ENCODE results near the gene RPS3.
A peak's percentile ranks its signal among the peaks of the same experiment; 100 is the strongest.
"Not testable (repeated sequence)": the region's sequence is repeated elsewhere in the genome, so short reads cannot be mapped to it uniquely, and the experiment has no call there.

The RPS3 gene

DNA sequence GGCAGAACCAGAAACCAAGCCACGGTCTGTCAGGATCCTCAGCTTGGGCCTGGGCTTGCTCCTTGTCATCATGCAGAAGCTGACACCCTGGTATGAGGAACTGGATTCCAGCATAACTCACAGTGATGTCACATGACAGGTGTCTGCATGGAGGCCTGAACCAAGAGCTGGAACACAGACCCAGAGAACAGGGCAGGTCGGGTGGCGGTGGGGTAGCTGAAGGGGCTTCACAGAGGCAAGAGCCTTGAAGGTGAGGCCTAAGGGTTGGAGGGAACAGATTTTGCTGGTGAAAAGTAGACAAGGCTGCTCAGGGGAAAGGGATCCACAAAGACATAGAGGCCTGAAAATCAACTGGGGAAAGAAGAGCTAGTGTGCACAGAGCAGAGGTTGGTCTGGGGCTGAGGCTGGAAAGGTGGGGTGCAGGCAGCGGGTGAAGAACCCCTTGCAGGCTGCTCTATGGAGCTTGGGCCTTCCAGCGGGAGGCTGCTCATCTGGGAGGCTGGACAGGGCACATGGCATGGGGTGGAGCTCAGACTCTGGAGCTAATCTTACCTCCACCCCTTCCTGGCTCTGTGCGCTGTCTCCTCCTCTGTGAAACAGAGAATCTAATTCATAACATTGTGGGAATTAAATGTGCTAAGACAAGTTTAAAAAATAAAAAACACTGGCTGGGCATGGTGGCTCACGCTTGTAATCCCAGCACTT, 18.4 kb upstream of the RPS3 start:
- DNase-seq = peak in 1 of 2 donors; percentile 35

DNA sequence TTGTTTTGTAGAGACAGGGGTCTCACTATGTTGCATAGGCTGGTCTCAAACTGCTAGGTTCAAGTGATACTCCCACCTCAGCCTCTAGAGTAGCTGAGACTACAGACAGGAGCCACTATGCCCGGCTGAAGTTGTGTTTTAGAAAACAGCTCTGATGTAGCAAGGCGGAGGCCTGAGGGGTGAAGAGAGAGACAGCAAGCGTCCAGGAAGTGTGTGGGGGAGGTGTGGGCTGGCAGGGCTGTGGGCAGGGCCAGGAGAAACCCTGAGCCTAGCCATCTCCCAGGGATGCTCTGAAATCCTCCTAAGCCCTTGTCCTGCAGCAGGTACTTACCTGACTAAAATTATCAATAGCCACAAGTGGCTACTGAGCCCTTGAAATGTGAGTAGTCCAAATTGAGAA, 16.1 kb upstream of the RPS3 start:
- DNase-seq = peak; percentile 47 to 54

DNA sequence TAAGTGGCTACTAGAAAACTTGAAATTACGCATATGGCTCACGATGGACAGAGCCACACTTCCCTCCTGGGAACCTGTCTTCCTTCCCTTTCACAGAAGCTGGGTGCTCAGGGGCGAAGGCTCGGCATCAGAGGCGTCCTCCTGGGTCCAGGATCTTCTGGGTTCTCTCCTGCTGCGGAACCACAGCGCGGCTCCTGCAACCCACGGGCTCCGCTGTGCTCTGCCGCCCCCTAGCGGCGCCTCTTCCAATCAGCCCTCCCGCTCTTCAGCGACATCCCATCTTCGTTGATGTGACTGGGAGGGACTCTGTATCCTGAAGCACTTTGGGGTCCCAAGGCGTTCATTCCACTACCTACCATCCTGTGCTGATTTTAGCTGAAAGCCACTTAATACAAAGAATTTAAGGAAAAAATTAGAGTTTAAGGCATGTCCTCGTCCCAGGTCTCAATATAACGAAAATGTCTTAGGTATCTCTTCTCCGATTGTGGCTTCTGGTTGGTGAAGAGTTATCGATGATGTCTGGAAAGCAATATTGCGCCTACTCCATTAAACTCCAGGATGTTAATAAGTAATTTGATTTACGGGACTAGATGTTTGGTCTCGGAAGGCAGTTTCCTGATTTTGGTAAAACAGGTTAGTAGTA, 14.8 kb upstream of the RPS3 start:
- DNase-seq = peak; percentile 75 to 77

DNA sequence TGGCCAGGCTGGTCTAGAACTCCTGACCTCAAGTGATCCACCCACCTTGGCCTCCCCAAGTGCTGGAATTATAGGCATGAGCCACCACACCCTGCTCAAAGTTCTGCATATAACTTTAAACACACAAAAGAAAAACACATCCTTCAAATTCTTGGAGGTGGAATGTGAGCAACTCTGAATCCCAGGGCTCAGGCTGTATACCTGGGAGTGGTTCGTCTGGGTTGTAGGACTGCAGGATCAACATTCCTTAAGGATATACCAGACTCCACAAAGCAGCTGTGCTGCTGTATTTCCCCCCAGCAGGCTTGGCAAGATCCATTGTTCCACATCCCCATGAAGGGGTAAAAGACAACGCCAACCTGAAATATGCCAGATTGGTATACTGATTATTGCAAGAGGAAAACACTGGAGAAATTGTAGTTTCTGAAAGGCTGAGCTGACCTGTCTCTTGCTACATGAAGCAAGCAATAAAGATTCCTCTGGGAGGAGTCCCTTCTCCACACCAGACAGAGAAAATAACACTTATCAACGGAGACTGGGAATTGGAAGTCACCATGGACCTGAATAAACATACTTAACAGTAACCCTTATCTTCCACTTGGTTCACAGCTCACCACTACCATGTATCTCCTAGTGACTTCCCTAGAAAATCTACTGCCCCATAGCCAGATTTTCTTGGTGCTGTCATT, 12.2 kb upstream of the RPS3 start:
- DNase-seq = no peak

DNA sequence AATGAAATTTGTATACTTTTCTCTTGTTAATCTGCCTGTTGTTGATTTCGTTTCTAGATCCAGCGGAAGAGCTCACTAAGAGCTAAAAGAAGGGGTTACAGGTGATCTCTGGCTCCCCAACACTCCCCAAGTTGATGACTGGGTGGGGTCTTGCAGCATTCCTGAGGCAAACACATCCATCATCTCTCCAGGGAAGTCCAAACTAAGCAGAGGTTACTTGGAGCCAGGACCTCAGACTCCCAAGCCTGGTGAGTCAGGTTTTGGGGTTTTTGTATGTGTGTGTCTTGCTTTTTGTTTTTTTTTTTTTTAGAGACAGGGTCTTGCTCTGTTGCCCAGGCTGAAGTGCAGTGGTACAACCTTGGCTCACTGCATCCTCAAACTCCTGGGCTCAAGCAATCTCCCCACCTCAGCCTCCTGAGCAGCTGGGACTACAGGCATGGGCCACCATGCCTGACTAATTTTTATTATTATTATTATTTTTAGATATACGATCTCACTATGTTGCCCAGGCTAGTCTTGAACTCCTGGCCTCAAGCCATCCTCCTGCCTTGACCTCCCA, 11.5 kb upstream of the RPS3 start:
- DNase-seq = no peak

DNA sequence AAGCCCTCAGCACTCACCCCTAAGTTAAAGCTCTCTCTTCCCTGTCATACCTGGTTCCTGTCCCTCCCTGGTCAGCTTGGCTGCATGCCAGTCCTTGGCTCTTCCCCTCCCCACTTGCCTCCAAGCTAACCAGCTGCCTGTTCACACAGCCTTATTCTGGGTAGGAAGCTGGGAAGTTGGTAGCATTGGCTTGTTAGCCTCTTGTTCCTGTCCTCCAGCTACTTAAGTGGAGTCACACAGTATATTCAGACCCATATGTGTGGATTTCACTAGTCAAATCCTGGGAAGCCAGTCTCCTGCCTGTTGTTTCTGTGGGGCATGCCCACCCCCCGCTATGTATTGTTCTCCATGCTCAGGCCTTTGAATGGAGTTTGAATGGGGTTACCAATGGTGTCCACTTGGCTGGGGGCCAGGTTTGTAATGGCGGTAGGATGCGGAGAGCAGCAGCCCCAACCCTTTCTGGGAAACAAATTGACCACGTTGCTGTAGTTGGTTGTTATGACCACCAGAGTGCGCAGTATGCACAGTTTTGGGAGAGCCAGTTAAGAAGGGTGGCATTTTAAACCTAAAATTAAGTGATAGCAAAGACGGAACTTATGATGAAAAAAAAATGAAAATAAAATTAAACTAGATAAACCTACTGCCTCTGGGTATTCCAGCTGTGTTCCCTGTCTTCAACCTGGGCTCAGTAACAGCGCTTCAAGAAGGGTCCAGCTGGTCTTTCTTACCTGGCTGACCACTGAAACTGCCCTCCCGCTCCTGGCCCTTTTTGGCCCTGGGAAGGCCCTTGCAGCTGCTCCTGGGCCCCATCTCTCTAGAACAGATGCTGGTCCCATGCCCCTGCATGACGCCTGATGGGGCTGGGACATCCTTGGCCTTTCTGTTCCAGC, 10.7 kb upstream of the RPS3 start:
- peak; percentile 81 to 85 for DNase-seq

DNA sequence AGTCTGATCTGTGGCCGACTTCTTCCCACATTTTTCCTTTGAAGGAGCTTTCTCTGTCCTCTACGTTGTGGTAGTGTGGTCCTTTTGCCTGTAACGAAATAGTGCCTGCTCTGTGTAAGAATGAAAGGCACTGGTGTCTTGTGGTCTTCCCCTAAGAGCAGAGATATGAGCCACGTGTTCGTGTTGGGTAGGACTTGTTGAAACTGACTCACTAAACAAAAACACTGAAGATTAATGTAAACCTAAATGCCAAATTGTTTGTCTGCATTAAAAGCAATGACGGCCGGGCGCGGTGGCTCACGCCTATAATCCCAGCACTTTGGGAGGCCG, 10.1 kb upstream of the RPS3 start:
- no peak for DNase-seq

DNA sequence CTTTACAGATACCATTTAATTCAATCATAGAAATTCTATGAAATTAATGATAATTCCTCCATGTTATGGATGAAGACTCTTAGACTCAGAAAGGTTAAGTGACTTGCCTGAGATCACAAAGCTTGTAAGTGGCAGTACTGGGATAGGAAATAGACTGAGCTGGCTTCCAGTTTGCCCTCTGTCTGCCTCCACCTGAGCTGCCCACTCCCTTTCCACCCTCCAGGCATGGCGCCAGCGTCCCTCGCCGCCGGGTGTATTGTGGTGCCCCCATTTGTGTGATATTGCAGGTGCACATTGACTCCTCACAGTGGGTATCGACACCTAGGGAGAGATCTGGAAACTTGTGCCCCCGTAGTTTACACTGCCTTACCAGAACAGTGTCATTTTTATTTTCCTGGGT, 9.4 kb upstream of the RPS3 start:
- DNase-seq = no peak

DNA sequence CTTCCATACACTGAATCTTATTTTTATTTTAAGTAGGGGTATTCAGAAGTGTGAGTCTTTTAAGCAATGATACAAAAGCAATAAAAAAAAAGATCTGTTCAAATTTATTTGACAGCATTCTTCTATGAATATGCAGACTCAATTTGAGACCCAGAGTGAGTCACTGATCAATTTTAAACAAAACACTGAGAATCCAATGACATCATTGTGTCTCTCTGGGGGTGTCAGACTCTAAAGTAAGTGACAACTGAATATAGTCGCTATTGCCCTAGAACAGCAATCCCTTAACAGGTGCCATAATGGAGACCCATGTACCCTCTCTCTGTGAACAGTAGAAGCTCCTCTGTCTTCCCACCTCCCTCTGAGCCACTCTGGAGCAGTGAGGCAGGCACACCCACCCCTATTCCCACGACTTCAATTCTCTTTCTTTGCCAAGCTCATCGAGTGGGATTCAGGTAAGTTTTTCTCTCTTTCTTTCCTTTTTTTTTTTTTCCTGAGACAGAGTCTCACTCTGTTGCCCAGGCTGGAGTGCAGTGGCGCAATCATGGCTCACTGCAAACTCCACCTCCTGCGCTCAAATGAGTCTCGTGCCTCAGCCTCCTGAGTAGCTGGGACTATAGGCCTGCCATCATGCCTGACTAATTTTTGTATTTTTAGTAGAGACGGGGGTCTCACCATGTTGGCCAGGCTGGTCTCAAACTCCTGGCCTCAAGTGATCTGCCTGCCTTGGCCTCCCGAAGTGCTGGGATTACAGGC, 5.1 kb upstream of the RPS3 start:
- no peak for DNase-seq

DNA sequence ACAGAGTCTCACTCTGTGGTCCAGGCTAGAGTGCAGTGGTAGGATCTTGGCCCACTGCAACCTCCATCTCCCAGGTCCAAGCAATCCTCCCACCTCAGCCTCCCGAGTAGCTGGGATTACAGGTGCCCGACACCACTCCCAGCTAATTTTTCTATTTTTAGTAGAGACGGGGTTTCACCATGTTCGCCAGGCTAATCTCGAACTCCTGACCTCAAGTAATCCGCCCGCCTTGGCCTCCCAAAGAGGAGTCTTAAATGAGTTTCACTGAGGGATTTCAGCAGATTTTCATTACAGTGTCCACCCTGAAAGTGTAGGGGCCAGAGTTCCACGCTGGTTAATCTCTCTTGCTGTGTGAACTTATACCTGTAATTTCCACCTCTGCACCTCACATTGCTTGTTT, 412 bp upstream of the RPS3 start:
- no peak for DNase-seq

DNA sequence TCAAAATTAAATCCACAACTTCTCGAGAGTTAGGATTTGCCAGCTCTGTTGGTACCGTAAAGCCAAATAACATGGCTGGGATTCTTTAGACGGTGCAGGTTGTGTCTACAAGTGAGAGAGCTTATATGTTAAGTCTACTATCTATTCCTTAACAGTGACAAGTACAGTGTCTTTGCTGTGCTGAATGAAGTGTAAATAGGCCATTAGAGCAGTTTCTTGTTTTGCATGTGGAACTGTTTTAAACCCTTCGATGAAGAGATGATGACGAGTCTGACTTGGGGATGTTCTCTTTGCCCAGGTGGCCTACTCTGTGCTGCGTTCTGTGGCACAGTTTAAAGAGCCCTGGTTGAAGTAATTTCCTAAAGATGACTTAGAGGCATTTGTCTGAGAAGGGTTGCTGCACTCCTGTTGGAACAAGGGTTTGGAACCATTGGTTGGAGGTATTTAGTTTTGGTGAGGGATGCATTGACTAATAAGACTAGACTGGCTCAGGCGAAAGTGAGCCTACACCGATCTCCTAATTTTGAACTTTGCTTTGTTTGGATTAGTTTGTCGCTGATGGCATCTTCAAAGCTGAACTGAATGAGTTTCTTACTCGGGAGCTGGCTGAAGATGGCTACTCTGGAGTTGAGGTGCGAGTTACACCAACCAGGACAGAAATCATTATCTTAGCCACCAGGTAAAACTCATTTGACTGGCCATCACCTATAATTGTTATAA, 988 bp downstream of the RPS3 start:
- peak in 1 of 2 donors; percentile 42 for DNase-seq

DNA sequence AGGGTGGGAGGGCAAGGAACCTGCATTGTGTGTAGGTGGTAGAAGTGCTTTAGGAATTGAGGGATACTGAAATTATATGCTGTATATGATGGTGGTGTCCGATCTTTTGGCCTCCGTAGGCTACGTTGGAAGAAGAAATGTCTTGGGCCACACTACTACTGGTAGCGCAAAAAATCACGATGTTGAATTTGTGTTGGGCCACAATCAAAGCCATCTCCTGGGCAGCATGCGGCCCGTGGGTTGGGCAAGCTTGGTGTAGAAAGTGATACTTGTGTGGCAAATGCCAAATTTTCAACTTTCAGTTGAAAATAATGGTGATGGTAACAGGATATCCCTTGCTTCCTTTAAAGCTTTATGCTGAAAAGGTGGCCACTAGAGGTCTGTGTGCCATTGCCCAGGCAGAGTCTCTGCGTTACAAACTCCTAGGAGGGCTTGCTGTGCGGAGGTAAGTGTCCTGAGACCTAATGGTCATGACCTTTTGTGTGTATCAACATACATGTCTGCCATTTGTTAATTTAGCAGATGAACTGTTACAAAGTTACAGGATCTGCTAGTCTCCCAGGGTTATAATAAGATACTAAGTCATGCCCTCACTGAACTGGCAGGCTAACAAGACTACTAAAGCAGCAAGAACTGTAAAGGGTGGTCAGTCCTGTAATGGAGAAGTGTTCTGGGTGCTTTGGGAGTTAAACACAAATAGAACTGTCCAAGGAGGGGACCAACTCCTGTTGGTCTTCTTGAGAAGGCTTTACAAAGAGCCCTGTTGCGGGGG, 2.9 kb downstream of the RPS3 start:
- DNase-seq = no peak

DNA sequence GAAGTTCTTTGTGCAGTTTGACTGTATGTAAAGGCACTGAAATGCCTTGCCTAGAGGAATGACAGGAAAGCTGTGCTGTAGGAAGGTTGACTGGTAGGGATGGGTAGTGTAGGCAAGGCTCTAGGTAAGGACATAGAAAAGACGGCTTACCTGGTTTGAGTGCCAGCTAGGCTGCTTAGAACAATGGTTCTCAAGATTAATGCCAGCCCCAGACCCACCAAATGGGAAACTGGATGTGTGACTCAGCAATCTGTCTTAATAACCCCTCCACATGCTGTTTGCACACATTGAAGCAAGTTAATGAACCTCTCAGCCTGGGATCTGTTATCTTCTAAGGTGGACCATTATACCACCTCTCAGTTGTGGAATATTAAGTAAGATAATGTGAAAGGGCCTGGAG, 3.7 kb downstream of the RPS3 start:
- no peak for DNase-seq

DNA sequence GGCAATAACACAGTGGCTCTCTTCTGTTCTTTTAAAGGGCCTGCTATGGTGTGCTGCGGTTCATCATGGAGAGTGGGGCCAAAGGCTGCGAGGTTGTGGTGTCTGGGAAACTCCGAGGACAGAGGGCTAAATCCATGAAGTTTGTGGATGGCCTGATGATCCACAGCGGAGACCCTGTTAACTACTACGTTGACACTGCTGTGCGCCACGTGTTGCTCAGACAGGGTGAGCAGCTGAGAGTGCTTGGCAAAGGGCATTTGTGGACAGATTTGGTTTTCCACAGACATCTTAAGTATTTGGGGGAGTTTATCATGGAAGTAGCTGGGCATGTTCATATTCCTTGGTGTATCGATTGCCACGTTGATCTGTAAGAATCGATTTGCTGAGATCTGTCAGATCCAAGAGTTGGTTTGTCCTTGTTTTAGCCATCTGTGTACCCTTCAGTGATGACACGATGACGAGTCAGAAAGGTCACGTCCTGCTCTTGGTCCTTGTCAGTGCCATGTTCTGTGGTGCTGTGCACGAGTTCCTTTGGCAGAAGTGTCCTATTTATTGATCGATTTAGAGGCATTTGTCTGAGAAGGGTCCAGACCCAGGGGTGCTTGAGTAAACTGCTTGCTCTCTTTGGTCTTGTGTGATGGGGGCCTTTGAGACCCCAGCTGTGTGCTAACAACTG, 4.8 kb downstream of the RPS3 start:
- DNase-seq = no peak

DNA sequence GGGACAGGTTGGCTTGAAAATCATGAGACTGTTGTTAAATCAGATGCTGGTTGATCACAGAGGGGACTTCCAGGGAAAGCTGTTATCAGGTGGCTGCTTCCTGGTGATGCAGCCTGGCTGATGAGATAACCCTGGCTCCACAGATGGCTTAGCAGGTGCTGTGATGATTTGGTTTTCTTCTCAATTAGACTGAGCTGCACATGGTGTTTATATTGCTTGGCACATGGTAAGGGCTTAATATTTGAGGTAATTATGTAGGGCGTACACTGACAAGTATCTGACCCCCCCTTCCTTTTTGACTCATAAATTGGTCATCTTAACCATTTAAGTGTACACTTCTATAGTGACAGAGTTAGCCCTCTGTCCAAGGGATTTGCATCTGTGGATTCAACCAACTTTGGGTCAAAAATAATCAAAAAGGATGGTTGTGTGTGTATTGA, 7.0 kb downstream of the RPS3 start:
- peak in 1 of 2 donors; percentile 28 for DNase-seq

DNA sequence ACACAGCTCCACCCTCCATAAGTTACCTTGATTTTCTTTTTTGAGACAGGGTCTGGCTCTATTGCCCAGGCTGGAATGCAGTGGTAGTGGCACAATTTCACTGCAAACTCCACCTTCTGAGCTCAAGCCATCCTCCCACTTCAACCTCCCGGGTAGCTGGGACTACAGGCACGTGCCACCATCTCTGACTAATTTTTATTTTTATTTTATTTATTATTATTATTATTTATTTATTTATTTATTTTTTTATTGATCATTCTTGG, 9.6 kb downstream of the RPS3 start:
- DNase-seq = no peak

DNA sequence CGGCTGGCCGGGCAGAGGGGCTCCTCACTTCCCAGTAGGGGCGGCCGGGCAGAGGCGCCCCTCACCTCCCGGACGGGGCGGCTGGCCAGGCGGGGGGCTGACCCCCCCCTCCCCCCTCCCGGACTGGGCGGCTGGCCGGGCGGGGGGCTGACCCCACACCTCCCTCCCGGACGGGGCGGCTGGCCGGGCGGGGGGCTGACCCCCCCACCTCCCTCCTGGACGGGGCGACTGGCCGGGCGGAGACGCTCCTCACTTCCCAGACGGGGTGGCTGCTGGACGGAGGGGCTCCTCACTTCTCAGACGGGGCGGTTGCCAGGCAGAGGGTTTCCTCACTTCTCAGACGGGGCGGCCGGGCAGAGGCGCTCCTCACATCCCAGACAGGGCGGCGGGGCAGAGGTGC, 10.7 kb downstream of the RPS3 start:
- DNase-seq = not testable (repeated sequence)

DNA sequence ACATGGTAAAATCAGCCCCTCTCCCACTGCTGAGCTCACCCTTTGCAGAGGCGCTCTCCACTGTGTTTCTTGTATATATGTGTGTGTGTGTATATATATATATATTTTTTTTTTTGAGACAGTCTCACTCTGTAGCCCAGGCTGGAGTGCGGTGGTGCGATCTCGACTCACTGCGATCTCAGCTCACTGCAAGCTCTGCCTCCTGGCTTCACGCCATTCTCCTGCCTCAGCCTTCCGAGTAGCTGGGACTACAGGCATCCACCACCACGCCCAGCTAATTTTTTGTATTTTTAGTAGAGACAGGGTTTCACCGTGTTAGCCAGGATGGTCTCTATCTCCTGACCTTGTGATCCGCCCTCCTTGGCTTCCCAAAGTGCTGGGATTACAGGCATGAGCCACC, 13.8 kb downstream of the RPS3 start:
- not testable (repeated sequence) for DNase-seq

DNA sequence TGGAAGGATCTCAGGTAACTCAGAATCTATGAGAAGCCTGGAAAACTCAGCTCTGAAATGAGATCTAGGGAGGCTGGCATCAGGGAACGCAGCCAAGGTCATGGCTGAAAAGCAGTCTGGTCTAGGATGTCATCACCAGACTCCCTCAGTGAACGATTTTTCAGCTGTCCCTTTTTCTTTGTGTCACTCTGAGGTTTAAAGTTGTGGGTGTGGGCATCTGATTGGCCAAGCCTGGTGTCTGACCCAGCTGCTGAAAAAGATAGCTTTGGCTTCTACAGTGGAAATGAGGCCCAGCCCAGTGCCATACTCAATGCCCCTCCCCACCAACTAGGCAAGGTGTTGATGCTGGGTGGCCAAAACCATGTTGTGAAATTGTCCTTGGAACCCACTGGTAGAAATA, 14.5 kb downstream of the RPS3 start:
- no peak for DNase-seq

Data from CD4-positive, alpha-beta T cell treated with Interleukin-4 for 1 hour (primary cell).